GM19468 (cell line): Measurements from ENCODE around the gene TVP23A.

Experiments
- ATAC-seq: cut with Tn5 transposase; IDR thresholded peaks from one replicate; pipeline ENCODE4 v1.9.1; 2021; ENCODE audit warnings: mild to moderate bottlenecking, moderate library complexity, moderate number of reproducible peaks; ENCODE audit not compliant: unreplicated experiment; ENCODE audit errors: extremely low read depth

The TVP23A gene

GRCh38 chr16:10817963-10818941, at the start of gene TVP23A:
TVP23A (minus strand) TSS chr16:10818794; CDS start chr16:10818493, 301 bp downstream.
- no peak for ATAC-seq

- no peak for ATAC-seq
Observed at GRCh38 chr16:10868104-10868595, 49.6 kb upstream of the TVP23A start.

- ATAC-seq: no peak
Observed at GRCh38 chr16:10867199-10867598, 48.6 kb upstream of the TVP23A start.

GRCh38 chr16:10865991-10866966, 47.7 kb upstream of the TVP23A start:
- ATAC-seq: no peak

GRCh38 chr16:10862438-10862837, 43.8 kb upstream of the TVP23A start:
- ATAC-seq: no peak

GRCh38 chr16:10859658-10860057, 41.1 kb upstream of the TVP23A start:
- ATAC-seq: no peak

- ATAC-seq: no peak
Observed at GRCh38 chr16:10859020-10859419, 40.4 kb upstream of the TVP23A start.

GRCh38 chr16:10858203-10858602, 39.6 kb upstream of the TVP23A start:
- no peak for ATAC-seq

GRCh38 chr16:10856042-10856441, 37.4 kb upstream of the TVP23A start:
- ATAC-seq: no peak

GRCh38 chr16:10852948-10853347, 34.4 kb upstream of the TVP23A start:
- no peak for ATAC-seq

GRCh38 chr16:10852286-10852685, 33.7 kb upstream of the TVP23A start:
- no peak for ATAC-seq

GRCh38 chr16:10851512-10851911, 32.9 kb upstream of the TVP23A start:
- no peak for ATAC-seq

- no peak for ATAC-seq
Observed at GRCh38 chr16:10850478-10850850, 31.9 kb upstream of the TVP23A start.

- no peak for ATAC-seq
Observed at GRCh38 chr16:10849736-10850477, 31.3 kb upstream of the TVP23A start.

- ATAC-seq: no peak
Observed at GRCh38 chr16:10847176-10847575, 28.6 kb upstream of the TVP23A start.

- ATAC-seq: no peak
Observed at GRCh38 chr16:10846213-10846998, 27.8 kb upstream of the TVP23A start.

GRCh38 chr16:10840703-10841102, 22.1 kb upstream of the TVP23A start:
- no peak for ATAC-seq

GRCh38 chr16:10839279-10839666, 20.7 kb upstream of the TVP23A start:
- ATAC-seq: no peak

GRCh38 chr16:10838621-10839278, 20.2 kb upstream of the TVP23A start:
- ATAC-seq: no peak
